Stimulated activated CD8-positive, alpha-beta memory T cell treated with anti-CD3 and anti-CD28 coated beads, Interleukin-15, amount 100 ng/mL, for 1 hour (primary cell): ENCODE data around the gene TBX15.
"Not testable (repeated sequence)": the region's sequence is repeated elsewhere in the genome, so short reads cannot be mapped to it uniquely, and the experiment has no call there.

Source experiments
- DNase-seq: peaks from one replicate; pipeline ENCODE4 v3.0.0-alpha.2; 2020; ENCODE audit warnings: low read depth

Gene TBX15

DNA sequence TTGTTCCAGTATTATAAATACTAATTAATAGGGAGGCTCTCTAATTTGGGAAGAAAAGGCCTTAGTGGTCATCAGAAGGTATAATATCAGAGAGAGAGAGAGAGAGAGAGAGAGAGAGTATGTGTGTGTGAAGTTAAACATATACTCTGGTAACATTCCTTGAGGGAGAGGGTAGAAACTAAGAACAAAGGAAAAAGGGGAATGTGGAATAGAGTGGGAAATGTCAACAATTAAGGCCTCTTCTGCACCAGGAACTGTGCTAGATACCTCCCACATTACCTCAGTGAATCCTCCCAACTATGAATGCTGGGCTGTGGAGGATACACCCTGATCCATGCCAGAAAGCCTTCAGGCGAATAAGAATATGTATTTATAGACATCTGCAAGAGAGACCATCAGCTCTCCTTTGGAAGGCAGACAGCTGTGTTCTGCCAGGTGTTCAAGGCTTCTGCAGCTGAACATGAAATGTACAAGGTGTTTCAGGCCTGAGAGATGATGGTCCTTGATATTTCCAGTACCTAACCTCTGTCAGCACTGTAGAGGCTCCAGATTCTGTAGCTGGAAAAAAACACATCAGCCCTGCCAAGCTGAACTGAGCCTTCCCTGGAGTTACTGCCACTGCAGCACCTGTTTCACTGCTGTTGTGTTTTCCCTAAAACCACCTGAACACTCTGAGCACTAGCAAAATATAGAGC, 29.1 kb downstream of the TBX15 start:
- DNase-seq = no peak

DNA sequence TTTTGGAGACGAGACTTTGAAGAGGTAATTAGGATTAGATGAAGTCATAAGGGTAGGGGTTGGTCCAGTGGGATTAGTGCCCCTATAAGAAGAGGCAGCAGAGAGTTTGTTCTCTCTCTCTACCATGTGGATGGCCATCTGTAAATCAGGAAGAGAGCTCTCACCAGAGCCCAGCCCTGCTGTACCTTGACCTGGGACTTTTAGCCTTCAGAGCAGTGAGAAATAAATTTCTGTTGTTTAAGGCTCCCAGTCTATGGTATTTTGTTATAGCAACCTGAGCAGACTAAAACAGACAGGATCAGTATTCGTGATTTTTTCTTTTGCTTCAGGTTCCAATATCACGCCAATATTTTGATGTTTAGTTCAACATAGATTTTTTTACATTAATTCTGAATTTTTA, 30.0 kb downstream of the TBX15 start:
- DNase-seq = no peak

DNA sequence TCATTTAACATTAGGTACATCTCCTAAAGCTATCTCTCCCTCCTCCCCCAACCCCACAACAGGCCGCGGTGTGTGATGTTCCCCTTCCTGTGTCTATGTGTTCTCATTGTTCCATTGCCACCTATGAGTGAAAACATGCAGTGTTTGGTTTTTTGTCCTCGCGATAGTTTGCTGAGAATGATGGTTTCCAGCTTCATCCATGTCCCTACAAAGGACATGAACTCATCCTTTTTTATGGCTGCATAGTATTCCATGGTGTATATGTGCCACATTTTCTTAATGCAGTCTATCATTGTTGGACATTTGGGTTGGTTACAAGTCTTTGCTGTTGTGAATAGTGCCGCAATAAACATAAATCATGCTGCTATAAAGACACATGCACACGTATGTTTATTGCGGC, 30.6 kb downstream of the TBX15 start:
- not testable (repeated sequence) for DNase-seq

DNA sequence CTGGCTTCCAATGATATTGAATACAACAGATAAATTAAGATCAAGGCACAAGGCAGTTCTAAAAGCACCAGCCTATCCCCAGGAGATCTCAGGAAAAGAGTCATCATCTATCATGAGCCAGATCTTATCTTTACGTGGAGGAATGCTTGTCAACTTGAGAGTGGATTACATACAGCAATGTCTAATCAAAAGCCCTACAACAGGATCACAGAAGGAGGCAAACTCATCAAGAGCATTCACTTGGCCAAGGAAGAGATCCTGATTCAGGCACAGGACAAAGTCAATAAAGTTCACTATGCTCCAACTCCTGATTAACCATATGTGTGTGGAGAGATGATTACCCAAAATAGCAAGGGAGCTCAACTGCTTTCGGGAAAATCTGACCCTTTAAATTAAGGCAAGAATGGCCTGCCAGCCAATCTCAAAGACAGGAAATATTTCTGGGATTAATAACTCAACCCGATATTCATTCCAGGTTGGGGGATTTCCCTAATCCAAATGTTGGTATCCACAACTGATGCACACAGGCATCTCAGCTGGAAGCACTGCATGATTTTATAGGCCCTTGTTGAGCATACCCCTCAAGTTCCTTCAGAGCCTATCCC, 33.7 kb downstream of the TBX15 start:
- DNase-seq = no peak

DNA sequence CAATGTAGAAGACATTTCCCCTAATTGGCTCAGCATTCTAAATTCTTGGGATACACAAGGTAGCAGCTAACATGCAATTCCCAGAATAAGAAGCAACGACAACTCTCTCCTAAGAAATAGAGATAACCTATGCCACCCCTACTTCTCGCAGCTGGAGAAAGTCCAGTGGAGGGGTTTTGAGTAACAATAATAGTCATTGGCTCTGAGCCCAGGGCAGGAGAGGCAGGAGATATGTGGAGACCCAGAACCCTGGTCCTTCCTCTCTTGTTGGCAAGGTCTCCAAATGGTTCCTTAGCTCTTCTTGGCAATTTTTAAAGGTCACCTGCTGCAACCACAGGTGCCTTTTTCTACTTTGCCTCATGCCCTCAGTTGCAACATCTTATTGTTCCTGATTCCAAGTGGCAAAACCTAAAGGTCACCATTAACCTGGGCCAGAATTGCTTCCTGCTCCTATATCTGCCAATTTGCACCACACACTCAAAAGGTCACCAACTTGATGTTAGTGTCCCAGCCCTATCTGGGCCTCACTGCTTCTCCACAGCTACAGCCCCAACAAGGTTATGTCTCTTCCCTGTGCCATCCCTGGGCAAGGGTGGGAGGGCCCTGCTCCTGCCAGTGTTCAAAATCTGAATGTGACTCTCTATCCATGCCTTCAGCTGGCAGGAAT, 36.7 kb downstream of the TBX15 start:
- DNase-seq = no peak

DNA sequence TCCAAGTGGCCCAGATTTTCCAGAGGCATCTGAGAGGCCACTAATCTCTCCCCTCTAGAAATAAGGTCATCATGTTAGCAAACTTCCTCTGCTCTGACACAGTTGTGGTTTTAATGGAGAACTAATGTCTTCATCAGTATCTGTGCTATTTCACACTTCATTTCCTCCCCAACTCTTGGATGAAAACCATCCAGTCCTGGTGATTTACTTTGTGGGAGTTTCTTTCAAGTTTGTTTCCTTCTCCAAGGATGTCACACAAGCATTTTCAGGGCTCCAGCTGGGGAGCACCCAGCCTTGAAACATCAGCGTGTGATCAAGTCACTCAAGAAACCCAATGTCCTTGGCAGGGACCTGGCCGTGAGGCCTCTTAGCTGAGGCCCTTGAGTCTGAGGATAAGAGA, 38.8 kb downstream of the TBX15 start:
- no peak for DNase-seq

DNA sequence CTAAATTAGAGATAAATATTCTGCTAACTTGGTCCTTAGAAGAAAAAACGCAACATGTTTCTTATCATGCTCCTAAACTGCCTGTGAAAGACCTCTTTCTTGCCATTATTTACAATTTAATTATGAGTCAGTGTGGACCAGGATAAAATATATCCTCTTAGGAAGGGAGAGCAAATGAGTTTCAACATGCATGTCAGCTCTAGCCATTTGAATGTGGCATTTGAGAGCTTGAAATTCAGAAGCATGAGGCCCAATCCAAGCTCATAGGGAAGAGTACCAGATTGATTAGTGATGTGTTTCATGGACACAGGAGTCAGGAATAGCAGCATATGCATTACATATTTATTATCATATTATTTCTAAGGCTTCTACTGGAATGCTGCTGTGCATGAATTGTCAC, 39.3 kb downstream of the TBX15 start:
- no peak for DNase-seq

DNA sequence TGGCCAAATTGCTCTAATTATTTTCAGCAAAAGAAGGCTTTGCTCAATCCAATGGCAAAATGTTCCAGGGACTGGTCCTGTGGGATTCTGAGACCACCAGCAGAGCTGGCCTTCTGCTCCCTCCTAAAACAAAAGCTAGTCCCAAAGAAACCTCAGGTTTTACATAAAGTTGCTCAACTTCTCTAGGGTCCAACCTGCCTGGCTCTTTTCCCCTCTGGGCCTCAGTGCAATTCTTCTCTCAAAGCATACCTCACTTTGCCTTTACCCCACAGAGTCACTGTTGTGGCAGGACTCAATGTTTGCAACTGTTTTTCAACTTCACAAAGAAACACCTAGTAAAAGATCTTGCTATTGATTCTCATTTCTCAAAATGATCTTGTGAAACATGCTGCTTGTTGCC, 39.8 kb downstream of the TBX15 start:
- no peak for DNase-seq

DNA sequence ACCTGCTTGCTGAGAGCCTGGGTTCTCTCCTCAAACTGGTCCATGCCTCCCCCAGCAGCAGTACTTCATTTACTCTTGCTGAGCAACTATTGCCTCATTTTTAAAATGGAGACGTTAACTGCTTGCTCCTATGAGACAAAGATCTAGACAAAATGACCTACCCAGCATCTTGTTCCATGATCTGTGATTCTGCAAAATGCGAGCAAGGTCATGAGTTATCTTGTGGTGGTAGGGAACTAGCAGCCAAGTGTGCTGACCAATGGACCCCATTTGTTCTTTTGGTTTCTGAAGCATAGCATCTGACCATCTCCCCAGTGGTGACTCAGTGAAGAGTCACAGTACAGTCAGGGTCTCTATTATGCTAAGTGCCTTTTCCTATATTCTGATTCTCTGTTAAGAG, 40.4 kb downstream of the TBX15 start:
- no peak for DNase-seq

DNA sequence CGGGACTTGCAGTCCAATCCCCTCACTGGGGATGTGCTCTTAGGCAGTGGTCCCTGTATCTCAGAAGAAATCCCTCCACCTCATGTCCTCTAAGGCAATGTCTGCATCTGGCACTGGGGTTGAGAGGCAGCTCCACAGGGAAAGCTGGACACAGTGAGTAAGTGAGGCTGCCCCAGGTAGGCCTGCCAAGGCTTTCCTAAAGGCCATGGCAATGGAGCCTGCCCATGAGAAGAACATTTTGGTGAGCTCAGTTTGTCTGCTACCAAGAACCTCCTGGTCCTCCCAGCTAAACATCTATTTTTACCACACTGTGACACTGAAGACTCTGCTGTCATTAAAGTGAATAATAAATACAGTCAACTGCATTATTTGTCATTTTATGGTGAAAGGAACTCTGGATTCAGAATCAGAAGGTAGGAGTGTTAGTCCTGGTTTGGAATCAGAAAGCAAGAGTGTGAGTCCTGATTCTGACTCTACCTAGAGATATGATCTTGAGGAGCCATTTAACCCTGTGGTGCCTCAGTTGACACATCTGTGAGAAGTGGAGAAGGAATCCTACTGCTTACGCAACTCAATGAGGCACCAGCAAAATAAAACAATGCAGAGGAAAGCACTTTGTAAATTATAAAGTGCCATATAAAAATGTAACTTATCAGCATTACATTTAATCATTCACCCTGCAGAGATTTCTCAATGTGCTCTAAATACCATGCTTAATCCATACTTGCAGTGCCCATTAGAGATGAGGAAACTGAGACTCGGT, 41.0 kb downstream of the TBX15 start:
- DNase-seq = no peak

DNA sequence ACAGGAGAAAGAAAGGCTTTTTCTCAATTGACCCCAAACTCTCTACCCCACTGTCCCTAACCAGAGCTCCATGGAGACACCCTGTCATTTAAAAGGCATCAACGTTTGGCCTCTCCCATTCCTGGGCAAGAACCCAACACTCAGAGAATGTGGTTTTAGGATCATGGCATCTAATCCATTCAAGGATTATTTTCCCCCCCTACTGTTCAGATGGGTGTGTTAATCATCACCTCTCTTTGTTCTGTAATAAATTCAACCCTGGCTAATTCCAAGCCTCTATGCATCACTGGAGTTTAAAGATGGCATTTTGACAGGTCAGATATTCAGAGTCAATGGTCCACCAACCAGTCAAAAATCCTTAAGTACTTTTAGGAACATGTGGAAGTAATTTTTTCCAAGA, 42.7 kb downstream of the TBX15 start:
- no peak for DNase-seq

DNA sequence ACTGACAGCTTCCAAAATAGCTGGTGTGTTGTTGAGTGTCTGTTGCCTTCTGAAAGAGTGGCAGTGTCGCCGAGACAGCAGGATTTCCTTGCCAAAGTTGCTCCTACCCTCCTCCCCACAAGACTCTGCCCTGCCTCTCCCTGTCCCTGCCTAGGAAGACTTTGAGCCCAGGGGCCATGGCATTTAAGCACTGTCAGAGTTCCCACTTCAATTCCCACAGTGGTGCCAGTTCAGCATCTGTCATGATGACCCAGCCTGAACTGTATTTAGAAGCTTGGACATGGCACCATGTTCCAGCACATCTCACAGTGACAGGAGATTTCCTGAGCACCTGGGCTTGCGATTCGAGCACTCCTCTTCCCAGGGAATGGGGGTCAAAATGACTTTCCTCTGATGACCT, 43.6 kb downstream of the TBX15 start:
- no peak for DNase-seq

DNA sequence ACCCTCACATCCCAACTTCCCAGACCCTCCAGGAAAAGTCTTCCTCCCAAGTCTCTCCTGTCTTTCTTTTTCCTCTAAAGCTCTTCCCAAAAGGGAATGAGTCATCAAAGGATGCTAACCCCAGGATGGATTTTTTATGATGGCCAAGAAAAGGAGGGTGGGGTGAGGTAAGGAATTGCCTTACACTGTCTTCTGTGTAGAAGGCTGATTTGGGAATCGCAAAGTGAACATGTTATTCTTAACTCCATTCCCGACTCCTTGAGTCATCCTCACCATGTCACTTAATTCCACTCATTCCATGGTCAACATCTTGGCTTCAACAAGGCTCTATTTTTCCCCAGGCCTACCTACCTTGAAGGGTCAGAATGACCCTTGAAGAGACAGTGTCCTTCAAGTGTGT, 44.0 kb downstream of the TBX15 start:
- DNase-seq = no peak

DNA sequence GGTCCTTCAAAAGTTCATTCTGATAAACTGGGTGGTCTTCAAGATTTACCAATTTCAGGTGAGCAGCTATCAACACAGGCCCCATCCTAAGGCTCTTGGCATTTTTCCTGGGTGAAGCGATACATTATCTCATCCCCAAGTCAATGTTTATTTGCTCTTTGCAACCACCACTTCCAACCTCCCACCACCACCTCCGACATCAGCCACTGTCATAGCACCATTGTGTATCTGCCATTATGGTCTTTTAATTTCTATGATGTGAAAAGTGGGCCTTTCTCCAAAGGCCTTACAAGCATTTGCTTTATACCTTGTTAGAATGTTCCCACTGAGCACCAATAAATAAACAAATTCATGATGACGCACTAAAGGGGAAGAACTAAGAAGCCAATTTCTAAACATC, 47.2 kb downstream of the TBX15 start:
- DNase-seq = no peak

DNA sequence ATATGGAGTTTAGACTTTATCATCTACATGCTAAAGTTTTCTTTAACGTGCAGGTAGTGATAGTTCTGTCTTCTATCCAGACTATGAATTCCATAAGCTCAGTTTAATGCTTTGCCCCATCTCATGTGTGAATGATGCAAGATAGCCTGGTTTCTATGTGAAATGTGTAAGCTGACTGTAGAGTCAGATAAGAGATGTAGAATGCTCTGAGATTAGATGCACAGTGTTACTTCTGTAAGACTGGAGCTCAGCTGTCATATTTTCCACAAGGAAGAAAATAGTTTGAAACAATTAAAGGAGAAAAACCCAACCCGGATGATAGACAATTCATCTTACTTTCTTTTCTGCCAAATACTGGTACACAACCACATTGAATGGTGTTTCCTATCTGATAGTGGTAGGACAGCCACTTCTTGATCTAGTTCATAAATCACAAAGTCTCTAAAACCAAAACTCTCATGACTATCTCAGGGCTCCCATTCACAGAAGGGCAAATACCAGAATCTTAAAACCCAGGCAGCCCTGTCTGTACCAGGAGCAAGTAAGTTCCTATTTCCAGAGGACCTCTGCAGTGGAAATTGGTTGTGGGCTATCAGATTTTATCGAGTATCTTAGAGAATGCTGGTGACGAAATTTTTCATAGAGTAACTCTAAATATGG, 50.6 kb downstream of the TBX15 start:
- DNase-seq = no peak

DNA sequence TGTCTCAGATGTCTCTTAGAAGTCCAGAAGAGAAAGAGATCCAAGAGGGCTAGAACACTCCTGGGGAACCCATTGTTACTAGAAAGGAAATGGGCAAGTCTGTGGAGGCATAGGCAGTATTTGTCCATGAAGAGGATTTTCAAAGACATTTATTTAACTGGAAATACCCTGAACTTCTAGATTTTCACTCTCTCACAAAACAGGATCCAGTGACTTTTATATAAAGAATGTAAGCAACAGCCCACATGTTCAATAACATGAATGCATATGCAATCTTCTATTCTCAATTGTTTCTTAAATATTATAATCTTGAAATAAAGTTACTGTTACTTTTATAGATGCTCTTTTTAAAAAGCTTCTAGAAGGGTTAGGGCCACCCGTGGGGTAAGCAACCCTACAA, 53.4 kb downstream of the TBX15 start:
- no peak for DNase-seq

DNA sequence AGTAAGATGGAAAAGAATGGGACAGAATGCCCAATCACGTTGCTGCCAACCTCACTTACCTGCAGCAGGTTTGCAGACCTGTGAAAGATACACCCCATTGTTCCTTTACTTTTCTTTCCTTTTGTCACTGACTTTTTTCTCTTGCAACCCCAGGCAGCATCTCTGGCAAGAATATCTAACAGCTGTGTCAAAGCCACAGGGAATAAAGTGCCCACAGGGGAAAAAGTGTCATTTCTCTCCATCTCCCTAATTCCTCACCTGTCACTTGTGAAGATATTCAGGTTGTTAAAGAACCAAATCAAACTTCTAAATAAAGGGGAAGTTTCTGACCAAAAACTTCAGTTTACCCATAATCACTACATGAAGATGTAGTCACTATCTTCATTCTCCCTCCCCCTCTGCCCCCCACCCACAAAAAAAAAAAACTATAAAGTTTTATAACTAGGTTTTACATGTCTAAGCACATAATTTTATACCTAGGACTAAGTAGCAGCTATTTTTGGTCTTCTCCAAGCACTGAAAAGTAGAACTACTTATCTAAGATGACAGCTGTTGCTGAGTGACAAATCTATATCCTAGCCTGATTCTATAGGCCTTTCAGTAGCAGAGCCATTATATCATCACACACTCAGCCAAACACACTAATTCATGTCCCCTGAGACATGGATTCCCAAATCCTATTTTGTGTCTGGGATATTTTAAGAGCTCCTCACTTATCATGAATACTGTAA, 54.9 kb downstream of the TBX15 start:
- no peak for DNase-seq

DNA sequence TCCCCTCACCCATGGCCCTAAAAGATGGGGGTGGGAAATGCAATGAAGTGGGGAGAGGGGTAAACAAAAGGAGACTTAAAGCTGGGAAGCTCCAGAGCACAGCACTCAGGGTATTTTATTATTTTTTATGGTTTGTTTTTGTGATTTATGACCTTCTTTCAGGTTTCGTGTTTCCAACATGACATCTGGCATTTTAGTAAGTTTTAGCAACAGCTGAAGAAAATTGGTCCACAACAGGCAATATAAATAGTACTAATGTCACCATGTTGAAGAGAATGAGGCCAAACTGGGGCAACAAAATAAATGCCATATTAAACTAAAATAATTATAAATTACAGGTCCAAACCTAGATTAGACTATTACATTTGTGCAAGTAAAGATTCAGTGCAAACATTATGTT, 56.3 kb downstream of the TBX15 start:
- no peak for DNase-seq

DNA sequence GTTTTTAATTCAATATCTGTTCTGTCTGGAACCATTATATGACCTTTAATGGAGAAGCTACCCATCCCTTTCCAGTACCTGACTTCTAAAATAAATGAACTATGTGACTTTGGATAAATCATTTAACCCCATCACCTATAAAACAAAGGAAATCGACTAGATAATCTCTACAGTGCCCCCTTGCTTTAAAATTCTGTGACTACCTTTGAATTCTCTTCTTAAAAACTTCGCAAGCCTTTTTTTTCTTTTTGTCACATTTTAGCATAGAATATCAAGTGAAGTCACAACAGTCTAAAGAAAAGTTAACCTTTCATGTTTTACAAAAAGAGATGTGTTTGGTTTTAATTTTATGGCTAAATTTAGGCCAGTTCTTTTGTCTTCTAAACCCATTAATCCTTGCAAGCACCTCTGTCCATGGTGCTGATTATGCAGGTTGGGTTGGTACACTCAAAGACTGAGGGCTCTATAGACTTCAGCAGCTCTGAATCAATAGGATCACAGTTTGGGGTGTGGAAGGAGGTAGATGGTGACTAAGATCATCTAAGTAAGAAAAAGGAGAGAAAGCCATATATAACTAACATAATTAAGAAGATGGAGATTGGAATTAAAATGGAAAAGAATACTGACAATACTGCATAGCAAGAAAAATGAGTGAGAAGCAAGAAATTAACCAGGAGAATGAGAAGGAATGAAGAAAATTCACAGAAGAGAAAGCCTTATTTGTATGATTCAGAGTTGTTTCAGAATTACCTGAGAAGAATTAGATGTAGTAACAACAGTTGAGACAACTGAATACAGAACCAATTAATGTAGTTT, 59.2 kb downstream of the TBX15 start:
- no peak for DNase-seq

DNA sequence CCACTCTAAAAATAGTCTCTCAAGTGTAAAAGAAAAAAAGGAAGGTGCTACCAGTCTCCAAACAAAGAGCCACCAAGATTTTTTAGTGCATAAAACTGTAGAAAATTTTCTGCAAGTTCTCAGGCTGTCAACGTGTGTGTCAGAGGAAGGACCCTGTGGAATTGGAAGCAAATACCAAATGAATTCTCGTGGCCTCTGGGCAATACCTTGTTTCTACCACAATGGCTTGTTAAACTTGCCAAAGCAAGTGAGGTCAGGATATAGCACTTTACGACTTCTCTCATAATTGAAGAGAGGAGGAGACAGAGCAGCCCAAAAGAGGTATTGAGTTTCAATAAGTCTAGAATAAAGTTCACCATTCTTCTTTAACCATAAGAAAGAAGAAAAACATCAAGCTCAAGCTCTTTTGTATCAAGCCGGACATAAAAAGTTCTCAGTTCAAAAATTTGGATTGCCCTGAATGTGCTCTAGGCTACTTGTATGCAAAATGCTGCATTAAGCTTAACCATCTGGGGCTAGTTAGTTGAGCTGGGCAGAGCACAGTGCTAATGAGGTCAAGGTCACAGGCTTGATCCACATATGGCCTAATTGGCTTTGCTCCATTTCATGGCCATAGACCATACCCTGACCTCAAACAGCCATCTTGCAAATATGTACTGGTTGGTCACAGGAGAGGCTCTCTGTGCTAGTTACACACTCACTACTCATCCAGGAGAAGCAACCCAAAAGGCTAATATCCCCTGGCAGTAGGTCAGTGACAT, 60.5 kb downstream of the TBX15 start:
- no peak for DNase-seq
